AG04450 (cell line): ENCODE results near the gene CALHM5. TPM values are rescaled to one million over a fixed set of nuclear protein-coding genes. Genes with fewer than 3 reads are reported as not detected.

ENCODE experiments used
- CTCF ChIA-PET: fragments of 300-600, 350-600 bp; formaldehyde crosslinking; extraction: SDS; loops from one replicate; lab custom pipeline; 2022; ENCODE audit warnings: antibody characterized with exemption, inconsistent platforms; lab: Charles Lee
- POLR2A ChIA-PET: fragments of 350-600 bp; formaldehyde crosslinking; extraction: SDS; loops from one replicate; lab custom pipeline; 2021; ENCODE audit warnings: antibody characterized with exemption, inconsistent platforms; lab: Yijun Ruan, JAX
- DNase-seq: peaks from one replicate; pipeline ENCODE4 v3.0.0-alpha.2; 2011; ENCODE audit warnings: low read depth, low spot score
- H3K27ac ChIP-seq: one replicate; pipeline ENCODE4 v1.5.1; 2012; ENCODE audit warnings: low read depth, low read length, control low read depth
- H3K27me3 ChIP-seq: one replicate; pipeline ENCODE4 v1.6.0; 2012; ENCODE audit warnings: low read length; ENCODE audit not compliant: control insufficient read depth, insufficient read depth
- H3K4me3 ChIP-seq: 2 replicates; pipeline ENCODE4 v1.5.1; 2011; ENCODE audit warnings: mild to moderate bottlenecking, low read depth, low read length, control low read depth
- H3K9me3 ChIP-seq: 2 replicates; pipeline ENCODE4 v1.5.1; 2012; ENCODE audit warnings: low read length; ENCODE audit not compliant: control insufficient read depth, insufficient read depth
- CTCF ChIP-seq: IDR thresholded peaks from 2 replicates; pipeline ENCODE4 v1.5.1; 2011; ENCODE audit warnings: low read depth, low read length, control low read depth, inconsistent platforms
- polyA plus RNA-seq: library from polyadenylated mRNA; depleted of rRNA; stranded (reverse); fragments of >200 nt; gene quantifications from 2 replicates; pipeline ENCODE4 v1.2.3, GENCODE V29; 2011

Gene CALHM5
- polyA plus RNA-seq, 1 experiment, result 7.7 TPM

- no peak for TF ChIP-seq CTCF
- H3K4me3 ChIP-seq, result no peak overlapping the region
- no peaks in the 10 kb centered on the region for H3K9me3 ChIP-seq
- no peak for DNase-seq
- no peak overlapping the region for H3K27ac ChIP-seq
- ChIA-PET CTCF (no interaction called here), POLR2A (no interaction called here)
- H3K27me3 ChIP-seq, result no peaks in the 10 kb centered on the region
Observed at GRCh38 chr6:116507324-116507723, 4.1 kb upstream of the CALHM5 start.

DNA sequence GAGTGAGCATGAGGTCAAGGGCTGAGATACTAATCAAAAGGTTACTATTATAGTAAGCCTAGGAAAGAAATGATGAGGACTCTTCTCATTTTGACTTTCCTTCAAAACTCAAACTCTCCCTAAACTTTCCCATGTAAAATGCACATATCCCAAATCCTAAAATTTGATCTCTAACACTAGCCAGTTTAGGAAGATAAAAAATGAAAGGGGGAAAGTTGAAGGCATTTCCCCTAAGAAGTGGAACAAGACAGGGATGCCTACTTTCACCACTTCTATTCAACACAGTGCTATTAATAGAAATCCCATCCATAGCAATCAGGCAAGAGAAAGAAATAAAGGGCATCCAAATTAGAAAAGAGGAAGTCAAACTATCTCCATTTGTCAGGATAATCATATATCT, 2.9 kb upstream of the CALHM5 start:
- H3K4me3 ChIP-seq, result no peak overlapping the region
- no peaks in the 10 kb centered on the region for H3K27me3 ChIP-seq
- no peak for DNase-seq
- POLR2A ChIA-PET, result no interaction called here
- TF ChIP-seq CTCF, result no peak
- no peaks in the 10 kb centered on the region for H3K9me3 ChIP-seq
- no peak overlapping the region for H3K27ac ChIP-seq
- CTCF ChIA-PET, result no interaction called here

DNA sequence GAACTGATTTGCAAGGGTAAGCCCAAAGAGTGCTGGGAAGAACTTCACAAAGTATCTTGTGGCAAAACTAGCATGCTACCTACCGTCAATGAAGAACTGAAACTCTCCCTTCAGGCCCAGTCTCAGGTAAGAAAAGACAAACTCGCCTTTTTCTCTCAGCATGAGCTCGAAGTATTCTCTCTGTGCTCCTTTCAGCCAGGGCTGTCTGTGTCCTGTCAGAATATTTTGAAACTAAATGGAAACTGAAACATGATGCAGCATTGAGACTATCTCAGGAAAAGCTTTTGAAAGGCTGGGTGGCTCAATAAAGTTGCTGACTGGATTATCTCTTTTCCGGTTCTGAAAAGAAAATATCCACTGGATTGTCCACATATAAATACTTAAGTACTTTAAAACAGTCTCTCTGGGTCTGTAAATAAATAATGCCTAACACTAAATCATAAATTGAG, 696 bp downstream of the CALHM5 start:
- Histone ChIP-seq H3K9me3 (no peaks in the 10 kb centered on the region), H3K27ac (peak overlapping the region; percentile 94), H3K4me3 (peak overlapping the region; percentile 66), H3K27me3 (no peaks in the 10 kb centered on the region)
- ChIA-PET POLR2A (interaction anchor here (0.8 to 1.7 kb wide), 6 partner anchors 15 to 141 kb away, joined by 3 to 9 read pairs (median 6); partner anchors contain the start of genes DSE and RWDD1), CTCF (interaction anchor here (0.6 to 9.0 kb wide), 51 partner anchors 8 to 295 kb away, joined by 3 to 78 read pairs (median 4); partner anchors contain the start of genes RWDD1 and TSPYL1)
- no peak for DNase-seq
- no peak for TF ChIP-seq CTCF

DNA sequence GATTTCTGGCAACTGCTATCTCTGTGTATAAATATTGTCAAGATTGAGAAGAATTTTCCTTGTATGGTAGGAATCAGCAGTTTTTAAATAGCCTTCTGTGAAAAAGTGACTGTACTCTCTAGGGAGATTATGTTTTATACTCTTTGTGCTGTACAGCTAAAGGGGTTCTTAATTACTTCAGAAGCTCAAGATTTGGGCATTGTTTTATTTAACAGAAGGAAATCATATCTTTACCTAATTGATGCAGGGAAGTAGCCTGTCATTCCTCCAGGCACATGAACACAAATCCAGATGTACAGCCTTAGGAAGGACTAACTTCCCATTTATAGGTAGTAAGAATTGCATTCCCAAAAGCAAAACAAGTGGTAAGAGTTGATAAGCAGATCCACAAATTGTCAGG, 1.3 kb downstream of the CALHM5 start:
- H3K9me3 ChIP-seq, result no peaks in the 10 kb centered on the region
- no peak for TF ChIP-seq CTCF
- H3K4me3 ChIP-seq, result peak overlapping the region; percentile 66
- H3K27ac ChIP-seq, result no peak overlapping the region
- CTCF ChIA-PET, result interaction anchor here (0.7 to 9.0 kb wide), 18 partner anchors 10 to 295 kb away, joined by 3 to 78 read pairs (median 6); partner anchors contain the start of gene TSPYL1
- POLR2A ChIA-PET, result interaction anchor here (0.8 to 1.7 kb wide), 2 partner anchors 18 to 142 kb away, joined by 4 to 8 read pairs; partner anchors contain the start of gene DSE
- DNase-seq, result no peak
- no peaks in the 10 kb centered on the region for H3K27me3 ChIP-seq

- peak overlapping the region; percentile 66 for H3K4me3 ChIP-seq
- no peaks in the 10 kb centered on the region for H3K9me3 ChIP-seq
- H3K27ac ChIP-seq, result no peak overlapping the region
- CTCF ChIA-PET, result interaction anchor here (0.7 to 9.0 kb wide), 12 partner anchors 9 to 245 kb away, joined by 3 to 78 read pairs (median 9); no protein-coding TSS in a partner anchor
- TF ChIP-seq CTCF, result no peak
- no peaks in the 10 kb centered on the region for H3K27me3 ChIP-seq
- DNase-seq, result no peak
- POLR2A ChIA-PET, result no interaction called here
Observed at GRCh38 chr6:116513224-116513875, 1.9 kb downstream of the CALHM5 start.
